A673 (cell line): ENCODE measurements around the gene TMTC2. TPM values are rescaled to one million over a fixed set of nuclear protein-coding genes. Genes with fewer than 3 reads are reported as not detected.

Source experiments
- BruUV-seq: library from RNA; stranded (reverse); fragments of 400-500 nt; replicated peaks from 2 replicates; lab custom pipeline; 2021; lab: Mats Ljungman, UMichigan
- CTCF ChIA-PET: fragments of 300-600 bp; sonication (Branson Sonifier 250); formaldehyde crosslinking; loops from one replicate; lab custom pipeline; 2022; ENCODE audit warnings: antibody characterized with exemption; lab: Charles Lee
- POLR2A ChIA-PET: fragments of 300-600 bp; sonication (Branson Sonifier 250); formaldehyde crosslinking; loops from one replicate; lab custom pipeline; 2022; ENCODE audit warnings: antibody characterized with exemption; ENCODE audit not compliant: low non-redundant PET; lab: Charles Lee
- DNase-seq: peaks from one replicate; pipeline ENCODE4 v3.0.0-alpha.2; 2015; ENCODE audit warnings: low spot score
- H3K27ac ChIP-seq: fragments of 200-600 bp; sonication (generic); 2 replicates; pipeline ENCODE4 v1.5.1; 2016; ENCODE audit warnings: mixed run types, low read depth, mild to moderate bottlenecking, mixed read lengths, antibody characterized with exemption, low read length; ENCODE audit not compliant: poor library complexity, severe bottlenecking
- H3K27me3 ChIP-seq: fragments of 200-600 bp; sonication (generic); replicated peaks from 2 replicates; pipeline ENCODE4 v1.6.1; 2017; ENCODE audit warnings: mixed run types, low read depth, mild to moderate bottlenecking, mixed read lengths, antibody characterized with exemption, low read length; ENCODE audit not compliant: insufficient read depth, poor library complexity
- H3K36me3 ChIP-seq: fragments of 200-600 bp; sonication (generic); 2 replicates; pipeline ENCODE4 v1.6.1; 2016; ENCODE audit warnings: mixed run types, mild to moderate bottlenecking, mixed read lengths, antibody characterized with exemption, low read length; ENCODE audit not compliant: insufficient read depth, poor library complexity, severe bottlenecking
- H3K4me1 ChIP-seq: fragments of 200-600 bp; sonication (generic); 2 replicates; pipeline ENCODE4 v1.6.1; 2017; ENCODE audit warnings: mixed run types, mild to moderate bottlenecking, mixed read lengths, antibody characterized with exemption, low read length; ENCODE audit not compliant: insufficient read depth, poor library complexity, severe bottlenecking
- H3K4me3 ChIP-seq: fragments of 200-600 bp; sonication (generic); 2 replicates; pipeline ENCODE4 v1.5.1; 2016; ENCODE audit warnings: low read depth, mixed run types, mild to moderate bottlenecking, mixed read lengths, low read length; ENCODE audit not compliant: poor library complexity, severe bottlenecking
- H3K9me3 ChIP-seq: fragments of 200-600 bp; sonication (generic); 2 replicates; pipeline ENCODE4 v1.6.1; 2016; ENCODE audit warnings: mixed run types, low read depth, mild to moderate bottlenecking, mixed read lengths, antibody characterized with exemption, low read length; ENCODE audit not compliant: poor library complexity, severe bottlenecking
- CTCF ChIP-seq: fragments of 300-800, 200-600 bp; sonication (generic); conservative IDR thresholded peaks from 2 replicates; pipeline ENCODE4 v1.5.1; 2017; ENCODE audit warnings: low read depth, mild to moderate bottlenecking, antibody characterized with exemption, low read length, moderate library complexity, mixed read lengths
- EZH2 ChIP-seq: fragments of 200-600 bp; sonication (generic); IDR thresholded peaks from 2 replicates; pipeline ENCODE4 v1.6.1; 2017; ENCODE audit warnings: borderline replicate concordance, low read depth, mild to moderate bottlenecking, mixed read lengths, antibody characterized with exemption, low read length; ENCODE audit not compliant: poor library complexity, severe bottlenecking
- intact Hi-C: fragments of 100-400 bp; cut with micrococcal nuclease; formaldehyde crosslinking; loops from one replicate; pipeline ENCODE4 v1.10.0; 2022; ENCODE audit not compliant: unreplicated experiment
- total RNA-seq: library from RNA; stranded (reverse); gene quantifications from 2 replicates; pipeline ENCODE4 v1.2.3, GENCODE V29; 2021

TMTC2 gene
- total RNA-seq, 1 experiment from 2014 or later: 3.3 TPM

- ChIA-PET POLR2A (no interaction called here), CTCF (no interaction called here)
- no peaks in the 10 kb centered on the region for H3K27me3 ChIP-seq
- TF ChIP-seq CTCF: no peak
- TF ChIP-seq EZH2: no peak
- H3K4me1 ChIP-seq: no peaks in the 10 kb centered on the region
- H3K27ac ChIP-seq: no peak overlapping the region
- no peak for DNase-seq
- no peaks in the 10 kb centered on the region for H3K9me3 ChIP-seq
- H3K4me3 ChIP-seq: no peak overlapping the region
- BruUV-seq: no TSS peak
- intact Hi-C loops: no loop called here
- no peaks in the 10 kb centered on the region for H3K36me3 ChIP-seq
Measured at GRCh38 chr12:82725741-82726140, 39.0 kb downstream of the TMTC2 start.

- no peak for DNase-seq
- peaks cover 17% of the 10 kb centered on the region for H3K4me1 ChIP-seq
- BruUV-seq: no TSS peak
- no peaks in the 10 kb centered on the region for H3K27me3 ChIP-seq
- POLR2A ChIA-PET: no interaction called here
- no peaks in the 10 kb centered on the region for H3K36me3 ChIP-seq
- H3K9me3 ChIP-seq: no peaks in the 10 kb centered on the region
- TF ChIP-seq EZH2 (no peak), CTCF (no peak)
- CTCF ChIA-PET: no interaction called here
- no peak overlapping the region for H3K27ac ChIP-seq
- H3K4me3 ChIP-seq: no peak overlapping the region
- intact Hi-C loops: no loop called here
Measured at GRCh38 chr12:82727886-82728285, 41.2 kb downstream of the TMTC2 start.

- CTCF ChIA-PET: no interaction called here
- TF ChIP-seq CTCF (no peak), EZH2 (no peak)
- no TSS peak for BruUV-seq
- DNase-seq: no peak
- Histone ChIP-seq H3K4me1 (peaks cover 23% of the 10 kb centered on the region), H3K4me3 (no peak overlapping the region), H3K9me3 (no peaks in the 10 kb centered on the region), H3K36me3 (no peaks in the 10 kb centered on the region), H3K27ac (no peak overlapping the region), H3K27me3 (no peaks in the 10 kb centered on the region)
- intact Hi-C loops: no loop called here
- POLR2A ChIA-PET: no interaction called here
Measured at GRCh38 chr12:82728710-82729109, 42.0 kb downstream of the TMTC2 start.
